ENCODE results near the gene MAST4.

- TF ChIP-seq, protein P1, sequence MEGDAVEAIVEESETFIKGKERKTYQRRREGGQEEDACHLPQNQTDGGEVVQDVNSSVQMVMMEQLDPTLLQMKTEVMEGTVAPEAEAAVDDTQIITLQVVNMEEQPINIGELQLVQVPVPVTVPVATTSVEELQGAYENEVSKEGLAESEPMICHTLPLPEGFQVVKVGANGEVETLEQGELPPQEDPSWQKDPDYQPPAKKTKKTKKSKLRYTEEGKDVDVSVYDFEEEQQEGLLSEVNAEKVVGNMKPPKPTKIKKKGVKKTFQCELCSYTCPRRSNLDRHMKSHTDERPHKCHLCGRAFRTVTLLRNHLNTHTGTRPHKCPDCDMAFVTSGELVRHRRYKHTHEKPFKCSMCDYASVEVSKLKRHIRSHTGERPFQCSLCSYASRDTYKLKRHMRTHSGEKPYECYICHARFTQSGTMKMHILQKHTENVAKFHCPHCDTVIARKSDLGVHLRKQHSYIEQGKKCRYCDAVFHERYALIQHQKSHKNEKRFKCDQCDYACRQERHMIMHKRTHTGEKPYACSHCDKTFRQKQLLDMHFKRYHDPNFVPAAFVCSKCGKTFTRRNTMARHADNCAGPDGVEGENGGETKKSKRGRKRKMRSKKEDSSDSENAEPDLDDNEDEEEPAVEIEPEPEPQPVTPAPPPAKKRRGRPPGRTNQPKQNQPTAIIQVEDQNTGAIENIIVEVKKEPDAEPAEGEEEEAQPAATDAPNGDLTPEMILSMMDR (IDR thresholded peaks at IDR 0.05), result no peak
- TF ChIP-seq EZH2 (IDR thresholded peaks at IDR 0.05), result no peak
- no peak for TF ChIP-seq EZH2phosphoT487 (IDR thresholded peaks at IDR 0.05)
Observed at GRCh38 chr5:66991746-66992145, 395.6 kb downstream of the MAST4 start.

All from neural progenitor cell (in vitro differentiated cells).